MM.1S (cell line): Measurements from ENCODE around the gene EXOC2.

Experiments used
- CTCF ChIP-seq: fragments of 300-600 bp; sonication (generic); IDR thresholded peaks from 2 replicates; pipeline ENCODE4 v1.5.1; 2016; ENCODE audit warnings: antibody characterized with exemption, low read length, mixed read lengths
- EZH2phosphoT487 ChIP-seq: fragments of 300-600 bp; sonication (generic); IDR thresholded peaks from 2 replicates; pipeline ENCODE4 v1.6.1; 2018; ENCODE audit warnings: antibody characterized with exemption, low read length

GRCh38 chr6:443621-444159 is 249.2 kb downstream of the EXOC2 start:
- TF ChIP-seq CTCF (no peak), EZH2phosphoT487 (no peak)
